Activated B cell treated with CpG ODN at 0.5 μM for 24 hours (primary cell): ENCODE data around the gene OR10Z1. TPM values are rescaled to one million over a fixed set of nuclear protein-coding genes. Genes with fewer than 3 reads are reported as not detected.

ENCODE experiments used
- ATAC-seq: fragments of 200-7000 bp; cut with Tn5 transposase; one replicate; pipeline ENCODE4 v1.10.0; 2021; ENCODE audit warnings: low read depth, mild to moderate bottlenecking, moderate library complexity
- CTCF ChIA-PET: fragments of 350-600 bp; sonication (Branson Sonifier 250); formaldehyde crosslinking; loops from one replicate; lab custom pipeline; 2021; ENCODE audit warnings: antibody characterized with exemption; lab: Charles Lee
- POLR2A ChIA-PET: fragments of 350-600 bp; sonication (Branson Sonifier 250); formaldehyde crosslinking; loops from one replicate; lab custom pipeline; 2021; ENCODE audit warnings: antibody characterized with exemption; lab: Charles Lee
- DNase-seq: peaks from one replicate; pipeline ENCODE4 v3.0.0; 2022
- H3K27ac Mint-ChIP-seq: one replicate; pipeline ENCODE4 v1.8.0; 2020; ENCODE audit warnings: mixed read lengths
- H3K27me3 Mint-ChIP-seq: one replicate; pipeline ENCODE4 v1.8.0; 2021; ENCODE audit warnings: mixed read lengths
- H3K36me3 Mint-ChIP-seq: one replicate; pipeline ENCODE4 v1.8.0; 2021; ENCODE audit warnings: low read depth, mixed read lengths
- H3K4me1 Mint-ChIP-seq: one replicate; pipeline ENCODE4 v1.8.0; 2021; ENCODE audit warnings: mixed read lengths
- H3K4me3 Mint-ChIP-seq: one replicate; pipeline ENCODE4 v1.8.0; 2020; ENCODE audit warnings: mild to moderate bottlenecking, mixed read lengths
- H3K9me3 Mint-ChIP-seq: one replicate; pipeline ENCODE4 v1.8.0; 2020; ENCODE audit warnings: mixed read lengths
- intact Hi-C: fragments of 100-400 bp; cut with micrococcal nuclease; formaldehyde crosslinking; loops from one replicate; pipeline ENCODE4 v1.15.1; 2024
- total RNA-seq: library from RNA; stranded (reverse); gene quantifications from 2 replicates; pipeline ENCODE4 v1.2.3, GENCODE V29; 2022
- TF ChIP-seq, protein P1 (sequence below): fragments of 200-600 bp; IDR thresholded peaks from one replicate; pipeline ENCODE4 v1.8.0; 2022; ENCODE audit warnings: antibody characterized with exemption, mild to moderate bottlenecking

OR10Z1 gene
- total RNA-seq, 1 donor from 2014 or later: not detected

DNA sequence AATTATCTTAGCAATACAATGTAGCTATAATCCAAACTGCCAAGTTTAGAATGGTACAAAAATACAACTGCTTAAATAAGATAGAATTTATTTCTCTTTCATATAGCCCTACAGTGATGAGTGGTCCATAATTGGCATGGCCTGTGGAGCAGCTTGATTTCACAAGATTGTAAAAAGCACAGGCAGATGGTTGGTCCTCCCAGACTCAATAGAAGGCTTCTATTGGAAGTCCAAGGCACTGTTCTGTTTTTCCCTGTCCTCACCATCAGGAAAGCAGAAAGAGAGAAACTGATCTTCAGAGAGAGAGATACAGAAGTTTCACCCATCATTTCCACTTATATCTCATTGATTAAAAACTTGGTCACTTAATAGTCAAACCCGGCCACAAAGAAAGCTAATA is 32.8 kb upstream of the OR10Z1 start:
- H3K9me3 Mint-ChIP-seq: no peaks in the 10 kb centered on the region
- POLR2A ChIA-PET: no interaction called here
- H3K36me3 Mint-ChIP-seq: no peaks in the 10 kb centered on the region

DNA sequence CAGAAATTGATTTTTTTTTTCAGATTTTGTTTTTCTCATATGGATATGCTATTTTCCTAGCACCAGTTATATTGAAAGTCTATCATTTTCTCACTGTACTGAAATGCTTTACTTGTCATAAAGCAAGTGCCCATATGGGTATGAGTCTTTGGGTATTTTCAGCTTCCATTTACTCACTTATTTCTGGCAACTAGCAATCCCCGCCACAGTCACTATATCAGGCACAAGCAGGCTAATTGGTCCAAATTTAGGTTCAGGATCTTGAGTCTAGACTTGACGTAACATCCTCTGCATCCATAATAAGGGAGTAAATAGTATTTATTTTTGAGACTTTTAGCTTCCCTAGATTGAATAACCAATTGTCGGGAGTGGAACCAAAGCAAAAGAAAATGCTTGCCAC is 27.5 kb upstream of the OR10Z1 start:
- Mint-ChIP-seq H3K36me3 (no peaks in the 10 kb centered on the region), H3K27ac (no peak overlapping the region), H3K4me3 (no peak overlapping the region), H3K27me3 (peaks cover 6% of the 10 kb centered on the region), H3K4me1 (no peaks in the 10 kb centered on the region), H3K9me3 (no peaks in the 10 kb centered on the region)
- intact Hi-C loops: no loop called here
- ATAC-seq (no peak), DNase-seq (no peak)
- TF ChIP-seq, protein P1, sequence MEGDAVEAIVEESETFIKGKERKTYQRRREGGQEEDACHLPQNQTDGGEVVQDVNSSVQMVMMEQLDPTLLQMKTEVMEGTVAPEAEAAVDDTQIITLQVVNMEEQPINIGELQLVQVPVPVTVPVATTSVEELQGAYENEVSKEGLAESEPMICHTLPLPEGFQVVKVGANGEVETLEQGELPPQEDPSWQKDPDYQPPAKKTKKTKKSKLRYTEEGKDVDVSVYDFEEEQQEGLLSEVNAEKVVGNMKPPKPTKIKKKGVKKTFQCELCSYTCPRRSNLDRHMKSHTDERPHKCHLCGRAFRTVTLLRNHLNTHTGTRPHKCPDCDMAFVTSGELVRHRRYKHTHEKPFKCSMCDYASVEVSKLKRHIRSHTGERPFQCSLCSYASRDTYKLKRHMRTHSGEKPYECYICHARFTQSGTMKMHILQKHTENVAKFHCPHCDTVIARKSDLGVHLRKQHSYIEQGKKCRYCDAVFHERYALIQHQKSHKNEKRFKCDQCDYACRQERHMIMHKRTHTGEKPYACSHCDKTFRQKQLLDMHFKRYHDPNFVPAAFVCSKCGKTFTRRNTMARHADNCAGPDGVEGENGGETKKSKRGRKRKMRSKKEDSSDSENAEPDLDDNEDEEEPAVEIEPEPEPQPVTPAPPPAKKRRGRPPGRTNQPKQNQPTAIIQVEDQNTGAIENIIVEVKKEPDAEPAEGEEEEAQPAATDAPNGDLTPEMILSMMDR: no peak
- CTCF ChIA-PET: interaction anchor here (0.7 kb wide), 1 partner anchor 1900 kb away, joined by 3 read pairs; the partner anchor contains the start of gene NES
- POLR2A ChIA-PET: no interaction called here

More for the DNA sequence above, 32.8 kb upstream of the OR10Z1 start:
- no peak for DNase-seq
- H3K27ac Mint-ChIP-seq: no peak overlapping the region
- CTCF ChIA-PET: interaction anchor here (1.0 kb wide), 1 partner anchor 54 kb away, joined by 3 read pairs; no protein-coding TSS in a partner anchor
- no peak overlapping the region for H3K4me3 Mint-ChIP-seq
- TF ChIP-seq, protein P1: no peak
- no peaks in the 10 kb centered on the region for H3K4me1 Mint-ChIP-seq
- peaks cover 7% of the 10 kb centered on the region for H3K27me3 Mint-ChIP-seq
- ATAC-seq: no peak
- intact Hi-C loops: no loop called here

DNA sequence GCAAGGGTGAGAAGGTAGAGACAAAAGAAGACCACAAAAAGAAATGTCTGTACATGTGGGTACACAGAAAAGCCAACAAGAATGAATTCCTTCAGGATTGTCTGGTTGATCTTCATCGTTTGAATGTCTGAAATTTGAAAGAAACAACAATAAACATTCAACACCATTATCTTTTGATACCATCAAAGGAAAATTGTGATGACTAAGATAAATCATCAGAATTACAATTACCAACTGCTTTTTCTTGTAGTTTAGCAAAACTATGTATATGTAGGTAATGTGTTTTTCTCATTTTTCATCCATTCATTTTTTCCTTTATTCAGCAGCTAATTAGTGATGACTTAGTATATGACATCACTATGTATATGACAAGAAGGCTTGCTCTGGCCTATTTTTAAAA is 25.3 kb upstream of the OR10Z1 start, which contains the start of gene OR10X1:
TSS of gene OR10X1 (minus strand) at position 167 of the 400 bp plus-strand sequence. CDS start at position 167, 0 bp downstream.
- no peaks in the 10 kb centered on the region for H3K36me3 Mint-ChIP-seq
- no peak for ATAC-seq
- no peak within 1 kb of the TSS for H3K4me3 Mint-ChIP-seq
- CTCF ChIA-PET: no interaction called here
- H3K27me3 Mint-ChIP-seq: peaks cover 19% of the 10 kb centered on the region
- intact Hi-C loops: no loop called here
- no peak for DNase-seq
- H3K27ac Mint-ChIP-seq: no peak within 1 kb of the TSS
- TF ChIP-seq, protein P1: no peak
- H3K9me3 Mint-ChIP-seq: no peaks in the 10 kb centered on the region
- H3K4me1 Mint-ChIP-seq: no peaks in the 10 kb centered on the region
- POLR2A ChIA-PET: no interaction called here

- ATAC-seq: no peak
These were observed 21.1 kb upstream of the OR10Z1 start for GRCh38 chr1:158583962-158584361.

GRCh38 chr1:158586942-158587341 is 18.1 kb upstream of the OR10Z1 start:
- no peak for ATAC-seq
- ChIA-PET POLR2A (no interaction called here), CTCF (no interaction called here)
- Mint-ChIP-seq H3K27ac (no peak overlapping the region), H3K9me3 (peaks cover 16% of the 10 kb centered on the region), H3K27me3 (peaks cover 20% of the 10 kb centered on the region), H3K4me1 (no peaks in the 10 kb centered on the region), H3K4me3 (no peak overlapping the region), H3K36me3 (no peaks in the 10 kb centered on the region)
- no peak for DNase-seq
- TF ChIP-seq, protein P1: no peak
- intact Hi-C loops: no loop called here

More at GRCh38 chr1:158583962-158584361, 21.1 kb upstream of the OR10Z1 start:
- Mint-ChIP-seq H3K36me3 (no peaks in the 10 kb centered on the region), H3K27ac (no peak overlapping the region), H3K27me3 (peaks cover 17% of the 10 kb centered on the region), H3K9me3 (peaks cover 10% of the 10 kb centered on the region), H3K4me1 (no peaks in the 10 kb centered on the region), H3K4me3 (no peak overlapping the region)
- intact Hi-C loops: no loop called here
- TF ChIP-seq, protein P1: no peak
- DNase-seq: no peak
- ChIA-PET POLR2A (no interaction called here), CTCF (no interaction called here)
